Liver (tissue), 3 donors: ENCODE measurements around the gene CSE1L.

Experiments used
- ATF3 ChIP-seq: IDR thresholded peaks from 2 replicates; pipeline ENCODE4 v1.6.1; 2016; ENCODE audit warnings: antibody characterized with exemption
- CTCF ChIP-seq: fragments of 150-350 bp; IDR thresholded peaks from 2 replicates; pipeline ENCODE4 v1.5.1; 2017; ENCODE audit warnings: improper control_type of control experiment, low read depth, low read length; ENCODE audit not compliant: missing input control
- FOXA1 ChIP-seq: IDR thresholded peaks from 2 replicates; pipeline ENCODE4 v1.6.1; 2016; ENCODE audit warnings: antibody characterized with exemption
- FOXA2 ChIP-seq: IDR thresholded peaks from 2 replicates; pipeline ENCODE4 v1.6.1; 2016; ENCODE audit warnings: antibody characterized with exemption
- HNF4G ChIP-seq: IDR thresholded peaks from 2 replicates; pipeline ENCODE4 v1.6.1; 2016; ENCODE audit warnings: antibody characterized with exemption
- JUND ChIP-seq, 2 donors: IDR thresholded peaks; 2 replicates each; pipeline ENCODE4 v1.6.1; 2016; ENCODE audit warnings: antibody characterized with exemption in 2 of 2
- MAX ChIP-seq: IDR thresholded peaks from 2 replicates; pipeline ENCODE4 v1.6.1; 2016; ENCODE audit warnings: antibody characterized with exemption
- NR2F2 ChIP-seq: IDR thresholded peaks from 2 replicates; pipeline ENCODE4 v1.6.1; 2016; ENCODE audit warnings: antibody characterized with exemption
- RAD21 ChIP-seq, 2 donors: IDR thresholded peaks; 2 replicates each; pipeline ENCODE4 v1.6.1; 2016; ENCODE audit warnings: antibody characterized with exemption in 2 of 2, mild to moderate bottlenecking in 2 of 2
- REST ChIP-seq: IDR thresholded peaks from 2 replicates; pipeline ENCODE4 v1.6.1; 2016; ENCODE audit warnings: antibody characterized with exemption, mild to moderate bottlenecking
- SP1 ChIP-seq: IDR thresholded peaks from 2 replicates; pipeline ENCODE4 v1.6.1; 2018; ENCODE audit warnings: antibody characterized with exemption, mild to moderate bottlenecking
- TAF1 ChIP-seq: conservative IDR thresholded peaks from 2 replicates; pipeline ENCODE4 v1.6.1; 2016; ENCODE audit warnings: antibody characterized with exemption, mild to moderate bottlenecking
- YY1 ChIP-seq: IDR thresholded peaks from 2 replicates; pipeline ENCODE4 v1.6.1; 2016; ENCODE audit warnings: antibody characterized with exemption, mild to moderate bottlenecking
- ZBTB33 ChIP-seq: IDR thresholded peaks from 2 replicates; pipeline ENCODE4 v1.6.1; 2016; ENCODE audit warnings: antibody characterized with exemption
- donor health status: healthy.
- donor health status: healthy.

- TF ChIP-seq CTCF (no peak), YY1 (no peak), RAD21 (IDR thresholded peaks at IDR 0.05) (no peak), REST (no peak), FOXA2 (no peak), MAX (no peak), NR2F2 (no peak), SP1 (no peak), JUND (IDR thresholded peaks at IDR 0.05) (no peak), TAF1 (no peak), HNF4G (no peak), FOXA1 (no peak), ATF3 (no peak), ZBTB33 (no peak)
Observed at GRCh38 chr20:49133571-49133970, 87.5 kb downstream of the CSE1L start.
